Hepatocyte (in vitro differentiated cells): ENCODE data around the gene INO80D.

Experiments
- EZH2 ChIP-seq: fragments of 200-600 bp; sonication (generic); IDR thresholded peaks from 2 replicates; pipeline ENCODE4 v1.6.1; 2016; ENCODE audit warnings: antibody characterized with exemption, mild to moderate bottlenecking, borderline replicate concordance
- EZH2phosphoT487 ChIP-seq: fragments of 200-600 bp; sonication (generic); IDR thresholded peaks from one replicate; pipeline ENCODE4 v1.6.1; 2018; ENCODE audit warnings: antibody characterized with exemption, mild to moderate bottlenecking, low read depth, moderate library complexity; ENCODE audit not compliant: unreplicated experiment, severe bottlenecking
- TF ChIP-seq, protein P1 (sequence below): fragments of 200-600 bp; sonication (generic); IDR thresholded peaks from 2 replicates; pipeline ENCODE4 v1.5.1; 2016; ENCODE audit warnings: antibody characterized with exemption, mild to moderate bottlenecking; ENCODE audit not compliant: poor library complexity

DNA sequence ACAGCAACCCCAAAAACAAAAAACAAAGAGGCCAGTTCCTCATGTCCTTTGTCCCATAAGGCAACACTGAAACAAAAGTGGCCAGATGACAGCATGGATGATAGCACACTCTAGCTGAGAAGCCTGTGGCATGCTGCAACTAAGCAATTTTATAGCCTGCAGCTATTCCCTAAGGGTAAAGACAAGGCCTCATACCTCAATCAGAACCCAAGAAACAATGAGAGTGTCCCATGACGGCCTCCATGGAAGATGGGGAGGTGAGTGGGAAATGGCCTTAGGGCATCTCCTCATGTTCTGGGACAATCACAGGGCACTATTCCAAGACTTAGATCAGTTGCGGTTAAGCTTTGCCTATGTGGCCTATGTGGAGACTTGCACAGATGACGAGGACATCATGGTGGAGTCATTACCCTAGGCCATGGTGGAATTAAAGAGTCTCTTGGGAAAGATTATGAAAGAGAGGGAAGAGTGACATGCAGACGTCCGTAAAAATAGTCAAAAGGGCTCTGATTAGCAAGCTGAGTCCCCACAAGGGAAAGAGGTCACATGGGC lies 103.1 kb downstream of the INO80D start:
- TF ChIP-seq, protein P1, sequence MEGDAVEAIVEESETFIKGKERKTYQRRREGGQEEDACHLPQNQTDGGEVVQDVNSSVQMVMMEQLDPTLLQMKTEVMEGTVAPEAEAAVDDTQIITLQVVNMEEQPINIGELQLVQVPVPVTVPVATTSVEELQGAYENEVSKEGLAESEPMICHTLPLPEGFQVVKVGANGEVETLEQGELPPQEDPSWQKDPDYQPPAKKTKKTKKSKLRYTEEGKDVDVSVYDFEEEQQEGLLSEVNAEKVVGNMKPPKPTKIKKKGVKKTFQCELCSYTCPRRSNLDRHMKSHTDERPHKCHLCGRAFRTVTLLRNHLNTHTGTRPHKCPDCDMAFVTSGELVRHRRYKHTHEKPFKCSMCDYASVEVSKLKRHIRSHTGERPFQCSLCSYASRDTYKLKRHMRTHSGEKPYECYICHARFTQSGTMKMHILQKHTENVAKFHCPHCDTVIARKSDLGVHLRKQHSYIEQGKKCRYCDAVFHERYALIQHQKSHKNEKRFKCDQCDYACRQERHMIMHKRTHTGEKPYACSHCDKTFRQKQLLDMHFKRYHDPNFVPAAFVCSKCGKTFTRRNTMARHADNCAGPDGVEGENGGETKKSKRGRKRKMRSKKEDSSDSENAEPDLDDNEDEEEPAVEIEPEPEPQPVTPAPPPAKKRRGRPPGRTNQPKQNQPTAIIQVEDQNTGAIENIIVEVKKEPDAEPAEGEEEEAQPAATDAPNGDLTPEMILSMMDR = no peak
- TF ChIP-seq EZH2 = no peak
- no peak for TF ChIP-seq EZH2phosphoT487
